AG08396 (cell line): ENCODE measurements around the gene MRGPRE.

Experiments
- DNase-seq: peaks from one replicate; pipeline ENCODE4 v3.0.0; 2012; ENCODE audit warnings: low spot score, mixed read lengths

MRGPRE gene

DNA sequence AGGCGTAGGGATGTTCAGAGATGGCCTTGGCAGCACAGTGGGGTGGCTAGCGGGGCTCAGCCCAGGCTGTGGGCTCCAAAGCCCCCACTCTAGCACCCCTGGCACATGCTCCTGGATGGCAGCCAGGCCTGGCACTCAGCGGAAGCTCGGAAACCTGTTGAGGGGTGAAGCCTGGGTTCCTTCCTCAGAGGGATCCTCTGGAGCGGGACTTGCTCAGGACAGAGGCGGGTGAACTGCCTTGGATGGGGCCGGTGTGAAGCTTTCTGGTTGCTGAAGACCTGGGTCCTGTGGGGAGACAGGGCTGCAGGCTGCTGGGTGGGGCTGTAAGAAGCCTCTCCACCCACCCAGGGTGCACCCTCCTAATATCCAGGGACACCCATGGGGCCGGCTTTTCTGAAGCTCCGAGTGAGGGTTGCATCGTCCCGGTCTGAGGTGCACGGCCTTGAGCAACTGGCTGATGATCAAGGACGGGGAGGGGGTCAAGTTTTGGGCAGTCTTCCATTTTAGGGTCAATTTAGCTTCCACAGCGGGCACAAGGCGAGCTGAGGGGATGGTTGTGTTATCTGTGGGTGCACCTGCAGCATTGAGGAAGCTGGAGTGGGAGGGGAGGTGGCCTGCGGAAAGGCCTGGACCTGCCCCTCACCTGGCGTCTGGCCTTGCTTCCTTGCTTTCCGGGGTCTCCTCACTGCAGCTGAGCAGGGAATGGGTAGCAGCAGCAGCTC lies 5.2 kb downstream of the MRGPRE start:
- peak; percentile 9 for DNase-seq

DNA sequence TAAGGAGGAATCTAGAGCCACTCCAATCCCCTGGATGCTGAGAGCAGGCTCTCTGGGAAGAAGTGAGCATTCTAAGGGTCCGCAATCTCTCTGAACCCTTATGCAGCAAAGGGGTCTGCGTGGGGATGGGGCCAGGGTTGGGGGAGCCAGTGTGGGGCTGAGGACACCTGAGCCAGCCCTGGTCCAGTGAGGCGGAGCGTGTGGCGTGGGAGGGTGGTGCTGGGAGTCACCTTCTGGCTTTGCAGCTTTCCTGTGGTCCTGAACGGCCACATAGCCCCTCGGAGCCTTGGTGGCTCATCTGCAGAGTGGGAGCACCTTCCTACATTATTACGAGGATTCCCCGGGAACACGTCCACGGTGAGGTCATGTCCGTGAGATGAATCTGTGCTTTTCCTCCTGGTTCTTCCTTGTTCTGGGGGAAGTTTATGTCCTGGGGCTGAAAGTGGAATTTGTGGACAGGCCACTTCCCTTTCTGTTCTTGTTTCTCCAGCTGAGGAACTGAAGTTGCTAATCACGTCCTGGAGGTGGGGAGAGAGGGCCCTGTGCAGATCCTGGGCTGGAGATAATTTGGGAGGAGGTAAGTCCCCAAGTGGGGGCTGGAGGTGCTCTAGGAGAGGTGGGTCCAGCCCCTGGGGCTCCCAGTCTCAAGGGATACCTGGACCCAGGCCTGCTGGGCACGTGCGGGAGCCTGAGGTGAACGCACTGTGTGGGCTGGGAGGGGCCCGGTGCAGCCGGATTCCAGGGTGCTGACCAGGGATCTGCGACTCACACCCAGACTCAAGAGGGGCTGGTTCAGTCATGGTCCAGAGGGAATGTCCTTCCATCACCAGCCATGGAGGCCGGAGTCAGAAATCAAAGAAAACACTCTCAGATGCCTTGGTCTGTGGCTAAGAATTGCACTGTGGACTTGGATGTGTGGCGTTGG lies 6.1 kb downstream of the MRGPRE start:
- DNase-seq = peak; percentile 30

DNA sequence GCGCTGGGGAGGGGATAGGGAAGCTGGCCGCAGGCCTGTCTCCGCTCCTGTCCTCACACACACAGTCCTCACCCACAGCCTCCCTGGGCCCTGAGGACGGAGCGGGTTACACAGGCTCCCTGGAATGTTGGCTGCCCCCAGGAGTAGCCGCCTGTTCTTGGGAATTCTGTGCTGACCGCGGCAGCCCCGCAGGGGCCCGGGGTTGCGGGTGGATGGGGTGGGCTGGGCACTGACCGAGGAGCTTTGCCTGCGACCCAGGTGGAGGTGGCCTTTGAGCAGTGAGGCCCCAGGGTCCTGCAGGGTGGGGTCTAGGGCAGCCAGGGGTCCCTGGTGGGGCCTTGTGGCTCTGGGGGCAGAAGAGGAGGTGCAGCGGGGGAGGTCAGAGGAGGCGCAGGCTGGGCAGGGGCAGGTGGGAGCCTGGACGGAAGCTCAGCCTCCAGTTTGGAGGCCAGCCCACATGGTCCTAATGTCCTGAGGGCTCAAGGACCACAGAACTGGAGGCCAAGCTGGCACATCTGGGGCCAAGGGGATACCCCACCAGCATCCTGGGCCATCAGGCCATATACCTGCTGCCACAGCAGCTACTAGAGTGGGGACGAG lies 7.0 kb downstream of the MRGPRE start:
- DNase-seq = peak; percentile 38

DNA sequence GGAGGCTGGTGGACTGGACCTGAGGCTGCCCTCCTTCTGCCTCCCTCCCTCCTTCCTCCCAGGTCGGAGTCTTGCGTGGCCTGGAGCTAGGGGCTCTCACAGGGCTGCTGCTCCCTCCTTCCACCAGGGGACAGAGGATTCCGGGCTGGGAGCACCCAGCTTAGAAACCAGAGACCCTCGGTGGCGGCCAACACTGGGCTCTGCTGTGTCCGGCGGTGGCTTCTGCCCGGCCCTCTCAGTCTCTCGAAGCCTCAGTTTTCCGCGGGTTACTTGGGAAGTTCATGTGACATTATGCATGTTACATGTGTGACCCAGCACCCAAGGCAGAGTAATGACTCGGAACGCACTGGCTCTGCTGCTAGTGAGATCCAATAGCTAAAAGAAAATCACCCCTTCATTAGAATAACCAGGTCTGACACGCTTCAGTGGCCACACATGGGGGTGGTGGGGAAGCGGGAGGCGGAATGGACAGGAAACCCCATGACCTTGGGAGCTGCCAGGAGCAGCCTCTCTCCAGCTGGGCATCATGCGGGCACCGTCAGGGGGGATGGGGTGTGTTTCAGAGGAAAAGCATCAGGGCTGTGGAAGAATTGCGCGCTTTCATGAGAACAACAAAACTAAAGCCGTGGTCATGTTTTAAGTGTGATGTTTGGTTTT lies 7.7 kb downstream of the MRGPRE start:
- peak; percentile 12 for DNase-seq

DNA sequence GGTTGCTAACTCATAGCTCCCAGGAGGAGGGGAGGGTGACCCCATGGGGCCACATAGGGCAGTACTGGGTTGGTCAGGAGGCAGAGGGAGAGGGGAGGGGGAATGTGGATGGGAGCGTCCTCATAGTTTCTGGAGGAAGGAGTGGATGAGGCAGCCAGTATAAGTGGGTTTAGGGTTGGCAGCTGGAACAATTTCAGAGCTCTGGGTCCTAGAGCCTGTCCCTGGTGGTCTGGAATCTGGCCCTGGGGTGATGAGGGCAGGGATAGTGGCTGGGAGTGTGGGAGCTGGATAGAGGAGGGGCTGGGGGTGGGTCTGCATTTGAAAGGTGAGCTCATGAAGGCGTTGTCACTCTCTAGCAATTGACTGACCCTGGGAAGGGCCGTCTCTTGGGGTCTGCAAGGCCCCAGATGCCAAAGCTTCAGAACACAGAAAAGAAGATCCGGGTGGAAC lies 8.3 kb downstream of the MRGPRE start:
- peak; percentile 13 for DNase-seq

DNA sequence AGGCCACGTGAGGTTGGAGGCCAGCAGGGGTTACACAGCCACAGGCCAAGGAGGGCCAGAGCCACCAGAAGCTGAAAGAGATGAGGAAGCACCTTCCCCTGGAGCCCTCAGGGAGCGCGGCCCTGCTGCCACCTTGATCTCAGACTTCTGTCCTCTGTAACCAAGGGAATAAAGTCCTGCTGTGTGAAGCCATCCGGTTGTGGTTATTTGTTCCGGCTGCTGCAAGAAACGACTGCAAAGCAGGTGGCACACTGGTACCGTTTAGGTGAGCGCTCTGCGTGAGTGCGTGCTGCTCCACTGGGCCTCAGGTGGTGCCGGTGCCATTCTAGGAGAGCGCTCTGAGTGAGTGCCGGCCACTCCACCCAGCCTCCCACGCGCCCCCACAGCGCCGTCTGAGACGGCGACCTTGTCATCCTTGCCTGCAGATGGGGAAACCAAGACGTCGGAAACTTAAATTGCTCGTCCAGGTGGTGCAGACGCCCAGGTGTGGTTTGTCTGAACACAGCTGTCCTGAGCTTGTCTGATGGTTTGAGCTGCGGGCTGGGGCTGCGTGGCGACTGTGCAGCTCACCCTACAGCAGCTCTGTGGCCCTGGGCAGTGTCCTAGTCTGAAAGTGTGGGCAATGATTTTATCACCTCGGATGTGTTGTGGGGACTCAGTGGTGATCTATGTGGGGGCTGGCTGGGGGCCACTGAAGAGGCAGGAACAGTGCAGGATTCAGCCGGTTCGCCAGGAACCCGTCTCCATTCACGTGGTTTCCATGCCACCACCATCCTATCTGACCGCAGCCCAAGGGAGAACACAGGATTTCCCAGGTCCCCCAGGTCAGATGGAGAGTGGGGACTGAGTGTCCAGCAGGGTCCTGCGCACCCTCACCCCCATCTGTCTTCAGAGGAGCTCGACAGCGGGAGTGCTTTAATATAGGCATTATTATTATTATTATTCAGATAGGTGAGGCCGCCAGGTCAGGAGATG lies 9.0 kb downstream of the MRGPRE start:
- peak; percentile 7 for DNase-seq

DNA sequence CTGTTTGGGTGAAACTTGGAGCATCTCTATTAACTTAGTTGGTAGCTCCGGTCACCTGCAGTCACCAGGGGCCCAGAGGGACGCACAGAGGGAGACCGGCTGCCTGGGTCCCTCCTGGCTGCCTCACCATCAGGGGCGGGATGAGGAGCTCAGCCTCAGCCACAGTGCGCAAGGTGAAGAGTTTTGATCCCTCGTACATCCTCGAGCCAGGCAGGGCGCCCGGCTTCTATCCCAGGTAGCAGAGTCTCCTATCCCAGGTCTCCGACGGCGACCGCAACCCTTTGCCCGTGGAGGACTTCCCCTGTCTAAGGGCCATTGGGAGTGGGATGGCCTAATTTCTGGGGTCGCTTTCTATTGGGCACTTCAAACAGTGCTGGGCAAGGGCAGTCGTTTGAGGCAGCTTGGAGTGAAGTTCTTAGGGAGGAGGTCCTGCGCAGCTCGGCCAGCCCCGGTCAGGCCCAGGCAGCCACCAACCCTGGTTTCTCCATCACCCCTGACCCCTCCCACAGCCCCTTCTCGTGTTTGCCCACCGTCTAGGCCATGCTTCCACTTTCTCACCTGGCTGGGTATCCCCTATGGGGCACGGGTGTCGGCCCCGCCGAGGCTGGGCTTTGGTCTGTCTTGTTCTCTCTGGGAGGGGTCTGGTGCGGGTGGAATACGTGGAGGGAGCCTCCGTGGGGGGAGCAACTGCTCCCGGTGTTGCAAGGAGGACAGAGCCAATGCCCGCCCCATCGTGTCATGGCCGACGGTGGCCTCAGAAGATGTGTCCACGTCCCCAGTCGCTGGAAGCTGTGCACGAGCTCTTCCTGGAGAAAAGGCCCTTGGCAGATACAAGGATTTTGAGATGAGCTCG lies 10.0 kb downstream of the MRGPRE start:
- peak; percentile 4 for DNase-seq

DNA sequence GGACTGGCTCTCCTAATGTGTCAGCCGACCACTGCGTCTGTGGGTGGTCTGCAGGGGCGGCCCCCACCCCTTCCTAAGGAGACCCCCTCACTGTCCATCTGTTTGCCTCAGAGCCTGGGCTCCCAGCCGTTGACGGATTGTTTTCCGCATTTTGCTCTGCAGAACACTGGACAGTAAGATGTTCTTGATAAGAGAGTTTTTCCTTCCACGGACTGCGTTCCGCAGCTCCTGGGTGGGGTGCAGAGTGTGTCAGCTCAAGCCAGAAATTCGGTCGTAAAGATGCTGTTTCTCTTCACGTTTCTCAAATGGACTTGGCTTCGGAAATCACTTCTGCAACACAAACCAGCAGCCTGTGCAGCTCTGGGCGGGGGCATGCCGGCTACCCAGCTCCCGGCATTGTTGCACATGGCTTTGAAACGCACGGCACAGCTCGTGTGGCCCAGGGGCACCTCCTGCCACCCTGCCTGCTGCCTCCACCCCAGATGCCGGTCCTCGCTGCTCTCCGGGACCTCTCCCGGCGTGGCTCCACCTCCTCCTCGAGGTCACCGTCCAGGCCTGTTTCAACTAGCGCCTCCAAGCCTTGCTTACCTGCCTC lies 10.7 kb downstream of the MRGPRE start:
- DNase-seq = peak; percentile 20

DNA sequence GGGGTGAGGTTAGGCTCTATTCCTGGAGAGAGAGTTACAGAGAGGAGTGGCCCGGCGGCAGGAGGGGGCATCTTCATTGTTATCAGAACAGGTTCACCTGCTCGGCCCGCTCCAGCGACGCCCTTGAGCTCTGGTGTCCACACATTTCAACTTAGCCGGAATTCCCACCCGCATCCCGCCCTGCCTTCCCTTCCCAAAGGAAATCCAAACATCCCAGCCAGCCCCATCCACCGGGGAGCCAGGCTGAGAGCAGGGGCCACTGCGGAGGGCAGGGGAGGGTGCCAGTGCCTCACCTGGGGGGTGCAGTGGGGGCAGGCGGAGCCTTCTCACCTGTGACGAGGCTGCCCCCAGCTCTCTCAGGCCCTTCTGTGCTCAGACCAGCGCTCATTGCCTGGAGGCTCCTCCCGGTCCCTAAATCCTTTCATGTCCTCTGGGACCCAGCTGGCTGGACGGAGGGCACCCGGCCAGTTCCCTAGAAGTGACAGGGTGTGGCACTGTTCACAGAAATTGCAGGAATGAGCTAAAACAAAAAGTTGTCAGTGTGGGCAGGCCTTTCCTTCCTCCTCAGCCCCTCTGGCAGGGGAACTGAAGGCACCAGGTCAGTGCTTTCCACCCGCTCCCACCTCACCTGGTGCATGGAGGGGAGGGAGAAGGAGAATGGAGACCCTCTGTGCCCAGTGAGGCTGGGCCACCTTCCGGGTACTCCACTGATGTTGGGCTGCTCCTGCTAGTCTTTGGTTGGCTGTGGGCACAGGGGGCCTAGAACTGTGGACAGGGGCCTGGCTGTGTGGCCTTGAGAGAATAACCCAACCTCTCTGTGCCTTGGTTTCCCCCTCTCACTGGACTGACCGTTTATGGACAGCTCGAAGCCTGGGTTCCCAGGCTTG lies 11.5 kb downstream of the MRGPRE start:
- DNase-seq = peak; percentile 27

DNA sequence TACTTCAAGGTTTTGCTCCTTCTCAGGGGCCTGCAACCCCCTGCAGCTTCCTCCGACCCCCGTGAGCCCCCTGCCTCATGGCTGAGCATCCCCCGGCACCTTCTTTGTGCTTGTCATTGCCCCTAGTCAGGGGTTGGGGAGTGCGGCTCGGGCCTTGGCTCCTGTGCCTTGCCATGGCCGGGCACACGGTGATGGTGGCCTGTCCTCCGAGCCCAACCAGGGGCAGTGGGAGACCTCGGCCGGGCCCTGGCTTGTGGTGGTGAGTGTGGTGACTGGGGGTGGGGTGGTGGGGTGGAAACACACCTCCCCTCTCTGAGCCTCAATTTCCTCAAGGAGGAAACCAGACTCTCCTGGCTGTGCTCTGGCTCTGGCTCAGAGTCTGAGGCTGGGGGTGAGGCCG lies 12.1 kb downstream of the MRGPRE start:
- peak; percentile 6 for DNase-seq

DNA sequence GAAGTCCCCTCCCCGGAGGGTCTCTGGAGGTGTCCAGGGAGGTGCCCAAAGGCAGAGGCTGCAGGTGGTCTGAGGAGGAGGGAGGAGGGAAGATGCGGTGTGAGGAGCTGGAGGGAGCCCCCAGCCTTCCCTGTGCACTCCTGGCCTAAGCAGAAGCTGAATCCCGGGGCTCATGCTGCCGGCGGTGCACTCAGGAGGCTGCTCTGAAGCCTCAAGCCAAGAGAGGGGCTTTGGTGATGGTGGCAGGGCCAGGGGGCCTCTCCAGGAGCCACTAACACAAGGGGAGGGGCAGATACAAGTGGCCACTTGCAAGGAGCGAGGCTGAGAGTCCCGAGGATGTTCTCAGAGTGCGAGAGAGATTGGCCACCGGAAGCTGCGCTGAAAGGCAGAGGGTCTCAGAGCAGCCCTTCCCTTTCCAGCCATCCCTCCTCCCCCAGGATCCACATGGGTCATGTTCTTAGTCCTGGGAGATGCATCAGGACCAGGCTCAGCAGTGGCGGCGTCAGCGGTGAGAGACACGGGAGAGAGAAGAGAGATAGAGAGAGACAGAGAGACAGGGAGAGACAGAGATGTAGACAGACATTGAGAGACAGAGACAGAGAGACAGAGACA lies 12.8 kb downstream of the MRGPRE start:
- DNase-seq = peak; percentile 7

DNA sequence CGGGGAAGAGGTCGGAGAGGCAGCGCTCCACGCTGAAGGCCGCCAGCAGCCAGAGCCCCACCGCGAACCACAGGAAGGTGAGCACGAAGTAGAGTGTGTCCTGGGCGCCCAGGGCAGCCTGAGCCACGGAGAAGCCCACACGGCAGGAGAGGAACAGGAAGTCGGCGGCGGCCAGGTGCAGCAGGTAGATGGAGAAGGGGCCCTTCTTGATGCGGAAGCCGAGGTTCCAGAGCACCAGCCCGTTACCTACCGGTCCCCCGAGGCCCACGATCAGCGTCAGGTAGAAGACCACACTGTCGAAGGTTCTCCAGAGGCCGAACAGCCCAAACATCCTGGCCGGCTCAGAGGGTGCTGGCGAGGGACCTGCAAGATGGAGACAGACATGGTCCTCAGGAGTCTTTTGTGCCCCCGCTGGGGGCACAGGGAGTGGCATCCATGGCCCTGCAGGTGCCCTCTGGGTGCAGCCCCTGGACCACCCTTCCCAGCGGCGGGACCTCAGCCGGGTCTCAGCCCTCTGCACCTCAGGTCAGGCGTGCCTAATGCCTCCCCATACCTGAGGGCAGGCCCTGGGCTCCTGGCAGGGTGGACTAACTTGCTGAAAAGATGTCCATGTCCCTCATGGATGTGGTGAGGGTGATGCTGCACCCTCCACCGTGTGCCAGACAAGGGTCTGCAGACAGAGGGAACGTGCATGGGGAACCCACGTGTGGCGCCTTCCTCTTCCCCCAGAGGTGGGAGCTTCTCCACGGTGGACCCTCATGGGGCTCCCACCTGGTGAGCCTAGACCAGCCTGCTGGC lies 13.5 kb downstream of the MRGPRE start, which contains the start of gene MRGPRG:
MRGPRG (minus strand) TSS at position 331 of the 798 bp plus-strand sequence; CDS start at position 331, 0 bp downstream.
- DNase-seq = no peak

DNA sequence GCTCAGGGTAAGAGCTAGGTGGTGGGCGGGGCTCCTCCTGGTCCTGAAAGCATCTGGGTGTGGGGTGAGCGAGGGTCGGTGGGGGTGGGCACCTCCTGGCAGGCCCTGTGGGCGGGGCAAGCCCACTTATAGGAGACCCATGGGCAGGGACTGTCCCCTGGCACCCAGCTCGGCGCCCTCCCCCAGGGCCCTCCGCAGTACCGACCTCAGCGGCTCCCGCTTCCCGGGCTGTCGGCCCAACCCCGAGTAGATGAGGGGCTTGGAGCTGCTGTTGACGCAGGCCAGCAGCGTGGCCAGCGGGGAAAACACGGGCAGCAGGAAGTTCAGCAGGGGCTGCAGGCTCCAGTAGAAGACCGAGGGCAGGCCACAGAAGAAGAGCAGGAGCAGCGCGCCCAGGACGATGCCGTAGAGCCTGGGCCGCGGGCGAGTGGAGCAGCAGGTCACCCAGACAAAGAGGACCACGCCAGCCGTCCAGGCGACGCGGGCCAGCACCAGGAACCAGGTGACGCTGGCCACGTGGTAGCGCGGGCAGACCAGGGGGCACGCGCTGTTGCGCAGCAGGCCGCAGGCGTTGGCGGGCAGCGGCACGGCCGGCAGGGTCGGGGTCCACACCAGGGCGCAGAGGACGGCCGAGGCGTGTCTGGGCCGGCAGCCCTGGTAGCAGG lies 14.3 kb downstream of the MRGPRE start:
- no peak for DNase-seq

DNA sequence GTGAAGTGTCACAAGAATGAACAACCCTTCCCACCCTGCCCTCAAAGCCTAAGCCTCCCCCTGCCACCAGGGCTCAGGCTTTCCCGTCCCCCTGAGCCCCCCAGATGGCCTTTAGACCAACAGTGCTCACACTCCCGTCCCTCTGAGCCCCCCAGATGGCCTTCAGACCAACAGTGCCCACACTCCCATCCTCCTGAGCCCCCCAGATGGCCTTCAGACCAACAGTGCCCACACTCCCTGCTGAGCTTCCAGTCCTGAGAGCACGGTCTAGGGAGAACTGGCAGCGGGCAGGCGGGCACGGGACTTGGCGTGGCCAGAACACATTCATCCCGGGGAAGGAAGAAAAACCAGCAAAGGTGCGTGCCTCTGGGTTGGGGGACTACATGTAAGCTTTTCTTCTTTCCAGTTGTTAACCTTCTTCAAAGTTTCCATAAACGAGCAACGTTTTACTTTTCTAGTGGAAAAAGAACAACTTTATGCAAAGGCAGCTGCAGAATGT lies 16.1 kb downstream of the MRGPRE start:
- DNase-seq = no peak

DNA sequence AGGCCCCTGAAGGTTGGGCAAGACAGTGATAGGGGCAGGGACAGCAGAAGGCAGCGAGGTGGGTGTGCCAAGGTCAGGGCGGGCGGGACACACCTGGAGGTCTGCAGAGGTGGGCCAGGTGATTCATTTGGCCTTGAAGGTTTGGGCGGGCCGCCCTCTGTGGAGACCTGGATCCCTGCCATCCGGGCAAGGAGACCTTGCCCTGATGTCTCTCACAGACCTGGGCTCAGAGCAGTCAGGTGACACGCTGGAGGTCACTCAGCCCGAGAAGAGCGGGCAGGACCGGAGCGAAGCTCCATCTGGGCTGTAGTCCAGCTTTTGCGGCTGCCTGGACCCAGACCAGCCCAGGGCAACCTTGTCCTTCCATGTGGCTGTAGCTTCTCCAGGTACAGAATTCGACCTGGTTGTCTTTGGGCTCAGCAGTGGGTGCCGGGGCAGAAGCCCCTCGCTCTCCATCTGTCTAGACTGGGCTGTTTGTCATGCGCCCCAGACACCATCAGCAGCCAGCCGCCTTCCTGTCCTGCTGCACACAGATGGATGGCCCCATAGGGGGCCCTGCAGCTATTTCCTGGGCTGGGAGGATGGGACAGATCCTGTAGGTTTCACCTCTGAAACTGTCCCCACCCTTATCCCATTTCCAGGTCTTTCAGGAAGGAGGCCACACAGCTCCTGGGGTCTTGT lies 16.7 kb downstream of the MRGPRE start:
- no peak for DNase-seq

DNA sequence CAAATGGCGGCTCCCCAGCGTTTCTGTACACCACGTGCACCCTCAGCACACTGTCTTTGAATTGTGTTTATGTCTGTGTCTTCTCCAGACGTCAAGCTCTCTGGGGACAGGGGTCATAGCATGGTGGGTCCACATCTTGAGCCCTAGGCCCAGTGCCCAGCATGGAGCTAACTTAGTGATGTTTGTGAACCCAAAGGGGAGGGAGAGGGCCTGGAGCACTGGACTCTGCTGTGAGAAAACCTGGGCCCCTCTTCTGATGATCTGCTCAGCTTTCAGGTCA lies 17.9 kb downstream of the MRGPRE start:
- no peak for DNase-seq
